Peyer's patch (tissue), 4 donors: ENCODE results near the gene LSM12. TPM values are rescaled to one million over a fixed set of nuclear protein-coding genes. Genes with fewer than 3 reads are reported as not detected.
"Not testable (repeated sequence)": the region's sequence is repeated elsewhere in the genome, so short reads cannot be mapped to it uniquely, and the experiment has no call there.

Experiments used
- DNase-seq, 3 donors: peaks; one replicate each; pipeline ENCODE4 v3.0.0-alpha.2; 2017 to 2019
- H3K27ac ChIP-seq, 4 donors: fragments of 200-600 bp; sonication (generic); one replicate each; pipeline ENCODE4 v1.5.1; 2016 to 2019
- H3K27me3 ChIP-seq, 2 donors: fragments of 200-600 bp; sonication (generic); one replicate each; pipeline ENCODE4 v1.5.1; 2019
- H3K36me3 ChIP-seq, 3 donors: fragments of 200-600 bp; sonication (generic); one replicate each; pipeline ENCODE4 v1.5.1; 2016 to 2019
- H3K4me1 ChIP-seq, 4 donors: fragments of 200-600 bp; sonication (generic); one replicate each; pipeline ENCODE4 v1.5.1; 2016 to 2019
- H3K4me3 ChIP-seq, 4 donors: fragments of 200-600 bp; sonication (generic); 1 replicate in 3 of 4; 2 replicates in 1 of 4; pipeline ENCODE4 v1.5.1; 2016 to 2019; ENCODE audit warnings: mild to moderate bottlenecking in 1 of 4
- H3K9me3 ChIP-seq, 4 donors: fragments of 200-600 bp; sonication (generic); one replicate each; pipeline ENCODE4 v1.5.1; 2016 to 2019; ENCODE audit warnings: mild to moderate bottlenecking in 1 of 4
- CTCF ChIP-seq, 6 experiments: fragments of 450-650 bp in 4 of 6; fragments of 200-600 bp in 2 of 6; sonication (generic) in 1 of 6; IDR thresholded peaks; one replicate each; pipeline ENCODE4 v1.5.1; 2017 to 2019; ENCODE audit warnings: antibody characterized with exemption in 6 of 6, mild to moderate bottlenecking in 3 of 6, moderate library complexity in 1 of 6
- POLR2A ChIP-seq, 2 donors: fragments of 450-650 bp; IDR thresholded peaks; one replicate each; pipeline ENCODE4 v1.5.1; 2017; ENCODE audit warnings: antibody characterized with exemption in 2 of 2, mild to moderate bottlenecking in 2 of 2, moderate library complexity in 2 of 2
- total RNA-seq, 4 donors: library from RNA; depleted of rRNA; stranded (reverse); fragments of >200 nt; gene quantifications; one replicate each; pipeline ENCODE4 v1.1.0, GENCODE V29; 2016

Gene LSM12
- total RNA-seq, 4 donors from 2014 or later, result 10.7 to 28.4 (median 26.1) TPM

- H3K9me3 ChIP-seq, result no peaks in the 10 kb centered on the region
- H3K4me3 ChIP-seq, result no peak overlapping the region
- H3K36me3 ChIP-seq, result peaks cover 0 to 53% (median 0%) of the 10 kb centered on the region in 3 donors
- TF ChIP-seq CTCF (IDR thresholded peaks at IDR 0.05), result no peak
- TF ChIP-seq POLR2A (IDR thresholded peaks at IDR 0.05), result no peak
- peaks cover 0 to 15% (median 0%) of the 10 kb centered on the region in 4 donors for H3K4me1 ChIP-seq
- DNase-seq, result no peak
- no peak overlapping the region for H3K27ac ChIP-seq
- no peaks in the 10 kb centered on the region for H3K27me3 ChIP-seq
Measured at GRCh38 chr17:44037471-44037870, 29.0 kb downstream of the LSM12 start.

GRCh38 chr17:44034688-44035087, 31.8 kb downstream of the LSM12 start:
- H3K9me3 ChIP-seq, H3K4me1 ChIP-seq, H3K27me3 ChIP-seq, H3K27ac ChIP-seq, DNase-seq, H3K4me3 ChIP-seq: not testable (repeated sequence)
- peaks cover 0 to 59% (median 0%) of the 10 kb centered on the region in 3 donors for H3K36me3 ChIP-seq

- no peak overlapping the region for H3K27ac ChIP-seq
Measured at GRCh38 chr17:44033861-44034408, 32.5 kb downstream of the LSM12 start.

GRCh38 chr17:44030482-44030881, 36.0 kb downstream of the LSM12 start:
- Histone ChIP-seq H3K27me3 (no peaks in the 10 kb centered on the region), H3K4me3 (no peak overlapping the region), H3K27ac (no peak overlapping the region), H3K36me3 (peaks cover 0 to 25% (median 0%) of the 10 kb centered on the region in 3 donors), H3K9me3 (no peaks in the 10 kb centered on the region), H3K4me1 (no peaks in the 10 kb centered on the region)
- TF ChIP-seq POLR2A (IDR thresholded peaks at IDR 0.05), result no peak
- no peak for TF ChIP-seq CTCF (IDR thresholded peaks at IDR 0.05)
- DNase-seq, result no peak

More at GRCh38 chr17:44033861-44034408, 32.5 kb downstream of the LSM12 start:
- H3K36me3 ChIP-seq, result peaks cover 0 to 54% (median 0%) of the 10 kb centered on the region in 3 donors
- no peak overlapping the region for H3K4me3 ChIP-seq
- TF ChIP-seq CTCF (IDR thresholded peaks at IDR 0.05), result no peak
- no peak for TF ChIP-seq POLR2A (IDR thresholded peaks at IDR 0.05)
- no peak for DNase-seq
- H3K27me3 ChIP-seq, result no peaks in the 10 kb centered on the region
- H3K9me3 ChIP-seq, result no peaks in the 10 kb centered on the region
- H3K4me1 ChIP-seq, result peaks cover 0 to 3% (median 0%) of the 10 kb centered on the region in 4 donors

- TF ChIP-seq CTCF (IDR thresholded peaks at IDR 0.05), result no peak
- TF ChIP-seq POLR2A (IDR thresholded peaks at IDR 0.05), result no peak
- H3K36me3 ChIP-seq, result peaks cover 0 to 25% (median 0%) of the 10 kb centered on the region in 3 donors
- H3K27me3 ChIP-seq, result no peaks in the 10 kb centered on the region
- no peak for DNase-seq
- no peak overlapping the region for H3K27ac ChIP-seq
- no peak overlapping the region for H3K4me3 ChIP-seq
- H3K9me3 ChIP-seq, result no peaks in the 10 kb centered on the region
- no peaks in the 10 kb centered on the region for H3K4me1 ChIP-seq
Measured at GRCh38 chr17:44029736-44030135, 36.7 kb downstream of the LSM12 start.

GRCh38 chr17:44024853-44025252, 41.6 kb downstream of the LSM12 start:
- Histone ChIP-seq H3K36me3 (no peaks in the 10 kb centered on the region), H3K4me1 (no peaks in the 10 kb centered on the region), H3K27me3 (no peaks in the 10 kb centered on the region), H3K27ac (no peak overlapping the region), H3K4me3 (no peak overlapping the region), H3K9me3 (no peaks in the 10 kb centered on the region)
- TF ChIP-seq CTCF (IDR thresholded peaks at IDR 0.05), result no peak
- DNase-seq, result no peak
